PC-3 (cell line): ENCODE results near the gene PEX11G.

Experiments used
- CTCF ChIP-seq: fragments of 300-600 bp; sonication (generic); conservative IDR thresholded peaks from 2 replicates; pipeline ENCODE4 v1.5.1; 2017; ENCODE audit warnings: antibody characterized with exemption, low read depth, mild to moderate bottlenecking, low read length
- EZH2 ChIP-seq: fragments of 300-600 bp; sonication (generic); IDR thresholded peaks from one replicate; pipeline ENCODE4 v1.6.1; 2017; ENCODE audit warnings: antibody characterized with exemption, mild to moderate bottlenecking, low read length; ENCODE audit not compliant: unreplicated experiment
- EZH2phosphoT487 ChIP-seq: fragments of 300-600 bp; sonication (generic); IDR thresholded peaks from 2 replicates; pipeline ENCODE4 v1.6.1; 2018; ENCODE audit warnings: mild to moderate bottlenecking, antibody characterized with exemption, low read length, borderline replicate concordance

GRCh38 chr19:7469669-7470285 lies 19.1 kb downstream of the PEX11G start:
- TF ChIP-seq CTCF (no peak), EZH2 (no peak), EZH2phosphoT487 (no peak)
